ENCODE results near the gene VCAN.

DNA sequence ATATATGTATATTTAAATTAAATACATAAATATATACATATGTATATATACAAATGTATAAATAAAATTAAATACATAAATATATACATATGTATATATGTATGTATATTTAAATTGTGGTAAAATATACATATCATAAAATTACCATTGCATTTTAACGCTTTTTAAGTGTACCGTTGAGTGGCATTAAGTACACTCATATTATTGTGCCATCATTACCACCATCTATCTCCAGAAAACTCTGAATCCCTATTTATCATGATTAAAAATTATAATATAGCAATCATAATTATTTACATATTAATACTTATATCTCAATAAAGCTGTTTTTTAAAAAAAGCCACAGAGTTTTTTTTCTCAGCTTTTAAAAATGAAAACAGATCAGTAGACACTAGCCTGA, 27.1 kb upstream of the VCAN start:
- TF ChIP-seq, protein P1, sequence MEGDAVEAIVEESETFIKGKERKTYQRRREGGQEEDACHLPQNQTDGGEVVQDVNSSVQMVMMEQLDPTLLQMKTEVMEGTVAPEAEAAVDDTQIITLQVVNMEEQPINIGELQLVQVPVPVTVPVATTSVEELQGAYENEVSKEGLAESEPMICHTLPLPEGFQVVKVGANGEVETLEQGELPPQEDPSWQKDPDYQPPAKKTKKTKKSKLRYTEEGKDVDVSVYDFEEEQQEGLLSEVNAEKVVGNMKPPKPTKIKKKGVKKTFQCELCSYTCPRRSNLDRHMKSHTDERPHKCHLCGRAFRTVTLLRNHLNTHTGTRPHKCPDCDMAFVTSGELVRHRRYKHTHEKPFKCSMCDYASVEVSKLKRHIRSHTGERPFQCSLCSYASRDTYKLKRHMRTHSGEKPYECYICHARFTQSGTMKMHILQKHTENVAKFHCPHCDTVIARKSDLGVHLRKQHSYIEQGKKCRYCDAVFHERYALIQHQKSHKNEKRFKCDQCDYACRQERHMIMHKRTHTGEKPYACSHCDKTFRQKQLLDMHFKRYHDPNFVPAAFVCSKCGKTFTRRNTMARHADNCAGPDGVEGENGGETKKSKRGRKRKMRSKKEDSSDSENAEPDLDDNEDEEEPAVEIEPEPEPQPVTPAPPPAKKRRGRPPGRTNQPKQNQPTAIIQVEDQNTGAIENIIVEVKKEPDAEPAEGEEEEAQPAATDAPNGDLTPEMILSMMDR (IDR thresholded peaks at IDR 0.05; ENCODE audit: insufficient read depth, low read depth, low read length), result no peak
- no peak for TF ChIP-seq EZH2 (IDR thresholded peaks at IDR 0.05; ENCODE audit: insufficient read depth, low read length)

Data from astrocyte (in vitro differentiated cells and primary cell).